HG03469 (cell line): Measurements from ENCODE around the gene SIT1.
A peak's percentile ranks its signal among the peaks of the same experiment; 100 is the strongest.
"Not testable (repeated sequence)": the region's sequence is repeated elsewhere in the genome, so short reads cannot be mapped to it uniquely, and the experiment has no call there.

ENCODE experiments used
- ATAC-seq: cut with Tn5 transposase; IDR thresholded peaks from one replicate; pipeline ENCODE4 v1.9.1; 2021; ENCODE audit warnings: mild to moderate bottlenecking, moderate library complexity, moderate number of reproducible peaks; ENCODE audit not compliant: unreplicated experiment

Gene SIT1

GRCh38 chr9:35660966-35661415 is 10.3 kb upstream of the SIT1 start:
- ATAC-seq, result no peak

GRCh38 chr9:35659340-35659739 is 8.6 kb upstream of the SIT1 start:
- ATAC-seq, result no peak

- no peak for ATAC-seq
These were observed 8.2 kb upstream of the SIT1 start for GRCh38 chr9:35658968-35659220.

- ATAC-seq, result peak; percentile 29
These were observed 7.6 kb upstream of the SIT1 start, which contains the start of gene CCDC107 for GRCh38 chr9:35658137-35658967. TSS of gene CCDC107 (plus strand) at chr9:35658292. CDS start at chr9:35658380, 88 bp downstream.

GRCh38 chr9:35657546-35658136 is 6.9 kb upstream of the SIT1 start, which contains the start of gene RMRP:
TSS of gene RMRP (minus strand) at chr9:35658019.
- peak; percentile 80 for ATAC-seq

- no peak for ATAC-seq
These were observed 6.3 kb upstream of the SIT1 start for GRCh38 chr9:35656831-35657545.

GRCh38 chr9:35656348-35656747 is 5.6 kb upstream of the SIT1 start:
- ATAC-seq, result no peak

- ATAC-seq, result no peak
These were observed 2.9 kb upstream of the SIT1 start for GRCh38 chr9:35653611-35654010.

GRCh38 chr9:35652829-35653209 is 2.1 kb upstream of the SIT1 start:
- ATAC-seq, result no peak

- no peak for ATAC-seq
These were observed 1.5 kb upstream of the SIT1 start for GRCh38 chr9:35651956-35652828.

- no peak for ATAC-seq
These were observed 1.0 kb downstream of the SIT1 start for GRCh38 chr9:35649431-35650340.

- peak; percentile 62 for ATAC-seq
These were observed 4.0 kb downstream of the SIT1 start for GRCh38 chr9:35646533-35647265.

GRCh38 chr9:35646153-35646532 is 4.6 kb downstream of the SIT1 start:
- ATAC-seq, result no peak

GRCh38 chr9:35645736-35646135 is 5.0 kb downstream of the SIT1 start:
- ATAC-seq, result not testable (repeated sequence)

- ATAC-seq, result no peak
These were observed 7.7 kb downstream of the SIT1 start for GRCh38 chr9:35643046-35643445.

- not testable (repeated sequence) for ATAC-seq
These were observed 9.3 kb downstream of the SIT1 start for GRCh38 chr9:35641478-35641877.

- ATAC-seq, result not testable (repeated sequence)
These were observed 10.3 kb downstream of the SIT1 start for GRCh38 chr9:35640431-35640830.

GRCh38 chr9:35639631-35640030 is 11.1 kb downstream of the SIT1 start:
- no peak for ATAC-seq

GRCh38 chr9:35639225-35639624 is 11.5 kb downstream of the SIT1 start:
- not testable (repeated sequence) for ATAC-seq
